ENCODE measurements around the gene STRN.
"Not testable (repeated sequence)": the region's sequence is repeated elsewhere in the genome, so short reads cannot be mapped to it uniquely, and the experiment has no call there.

The STRN gene

DNA sequence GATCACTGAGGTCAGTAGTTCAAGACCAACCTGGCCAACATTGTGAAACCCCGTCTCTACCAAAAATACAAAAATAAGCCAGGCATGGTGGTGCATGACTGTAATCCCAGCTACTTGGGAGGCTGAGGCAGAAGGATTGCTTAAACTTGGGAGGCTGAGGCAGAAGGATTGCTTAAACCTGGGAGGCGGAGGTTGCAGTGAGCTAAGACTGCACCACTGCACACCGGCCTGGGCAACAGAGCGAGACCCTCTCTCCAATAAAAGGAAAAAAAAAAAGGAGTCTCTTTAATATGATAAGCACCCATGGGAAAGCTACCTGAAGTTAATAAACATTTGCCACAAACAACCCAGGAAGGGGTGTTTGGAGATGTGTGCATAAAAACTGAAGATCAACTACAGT, 2.6 kb downstream of the STRN start:
- DNase-seq = no peak

GRCh38 chr2:36963106-36963505, 3.2 kb downstream of the STRN start:
- no peak for DNase-seq

DNA sequence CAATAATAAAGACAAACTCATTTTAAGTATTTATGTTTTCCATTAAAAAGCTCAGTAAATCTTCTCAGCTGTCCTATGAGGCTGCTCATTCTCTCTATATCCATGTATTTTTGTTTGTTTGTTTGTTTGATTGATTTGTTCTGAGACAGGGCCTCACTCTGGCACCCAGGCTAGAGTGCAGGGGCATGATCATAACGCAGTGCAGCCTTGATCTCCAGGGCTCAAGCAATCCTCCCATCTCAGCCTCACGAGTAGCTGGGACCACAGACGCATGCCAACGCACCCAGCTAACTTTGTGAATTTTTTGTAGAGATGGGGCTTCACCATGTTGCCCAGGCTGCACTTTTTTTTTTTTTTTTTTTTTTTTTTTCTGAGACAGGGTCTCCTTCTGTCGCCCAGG, 5.6 kb downstream of the STRN start:
- DNase-seq = no peak

- DNase-seq = no peak
Measured at GRCh38 chr2:36960005-36960675, 6.2 kb downstream of the STRN start.

GRCh38 chr2:36954977-36955607, 11.2 kb downstream of the STRN start:
- DNase-seq = no peak

DNA sequence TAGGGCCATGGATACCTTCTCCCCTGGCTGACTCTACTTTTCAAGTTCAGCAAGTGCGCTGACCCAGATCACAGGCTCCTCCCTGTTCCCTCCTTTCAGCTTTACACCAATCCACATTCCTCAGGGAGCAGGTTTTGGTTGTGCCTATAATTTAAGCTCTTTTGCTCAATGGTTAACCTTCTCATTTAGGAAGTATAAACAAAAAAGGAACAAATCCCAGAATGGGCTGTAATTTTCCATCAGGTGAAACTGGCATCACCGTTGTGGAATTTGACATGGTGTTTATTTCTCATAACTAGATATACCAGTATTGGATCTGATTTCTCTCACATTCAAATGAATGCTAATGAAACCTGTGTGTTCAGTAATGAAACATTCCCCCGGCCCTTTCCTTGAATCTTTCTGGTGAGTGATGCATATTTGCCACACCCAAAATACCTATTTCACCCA, 13.6 kb downstream of the STRN start:
- DNase-seq = no peak

DNA sequence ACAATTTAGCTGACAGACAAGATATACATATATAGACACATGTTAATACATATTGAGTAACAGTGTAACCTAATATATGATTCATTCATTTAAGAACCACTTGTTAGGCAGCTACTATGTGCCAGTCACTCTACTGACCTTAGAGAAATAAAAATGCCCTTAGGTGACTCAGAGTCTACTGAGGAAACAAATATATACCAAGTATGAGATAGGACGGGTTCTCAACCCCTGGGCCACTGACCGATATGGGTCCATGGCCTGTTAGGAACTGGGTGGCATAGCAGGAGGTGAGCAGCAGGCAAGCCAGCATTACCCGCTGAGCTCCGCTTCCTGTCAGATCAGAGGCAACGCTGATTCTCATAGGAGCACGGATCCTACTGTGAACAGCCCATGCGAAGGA, 14.8 kb downstream of the STRN start:
- DNase-seq = no peak

DNA sequence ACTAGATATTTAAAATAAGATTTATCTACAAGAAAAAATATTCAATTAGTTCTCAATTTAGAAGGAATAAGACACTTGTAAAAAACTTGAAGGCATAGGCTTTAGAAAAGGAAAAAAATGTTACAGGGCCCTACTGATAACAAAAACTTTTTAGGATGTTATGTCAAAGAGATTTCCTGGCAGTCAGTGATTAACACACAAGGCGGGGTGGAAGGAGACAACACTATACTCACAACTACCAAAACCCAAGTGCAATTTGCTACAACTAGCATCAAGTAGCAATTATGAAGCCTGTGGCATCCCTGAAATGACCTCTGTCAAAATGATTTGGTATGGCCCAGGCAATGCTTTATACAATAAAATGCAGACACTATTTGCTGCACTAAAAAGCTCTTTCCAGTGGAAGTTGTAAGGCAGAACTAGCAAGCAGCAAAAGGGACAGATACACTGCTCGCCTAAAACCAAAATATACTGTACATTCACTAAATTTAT, 15.3 kb downstream of the STRN start:
- no peak for DNase-seq

DNA sequence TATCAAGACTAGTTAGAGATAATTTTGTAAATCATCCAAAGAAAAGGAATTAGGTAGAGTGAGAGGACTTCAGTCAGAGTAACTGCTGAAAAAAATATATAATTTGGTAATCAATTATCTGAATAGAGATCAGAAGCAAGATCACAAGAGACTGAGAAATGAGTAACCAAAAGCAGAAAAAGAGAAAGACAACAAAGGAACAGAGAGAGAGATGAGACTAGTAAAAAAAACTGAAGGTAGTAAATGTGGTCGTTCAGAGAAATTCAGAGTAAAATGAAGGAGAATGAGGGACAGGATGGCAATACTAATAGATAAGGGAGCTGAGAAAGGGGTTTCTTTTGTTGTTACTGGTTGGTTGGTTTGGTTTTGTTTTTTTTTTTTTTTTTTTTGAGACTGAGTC, 16.5 kb downstream of the STRN start:
- no peak for DNase-seq

- not testable (repeated sequence) for DNase-seq
Measured at GRCh38 chr2:36945240-36945639, 21.1 kb downstream of the STRN start.

DNA sequence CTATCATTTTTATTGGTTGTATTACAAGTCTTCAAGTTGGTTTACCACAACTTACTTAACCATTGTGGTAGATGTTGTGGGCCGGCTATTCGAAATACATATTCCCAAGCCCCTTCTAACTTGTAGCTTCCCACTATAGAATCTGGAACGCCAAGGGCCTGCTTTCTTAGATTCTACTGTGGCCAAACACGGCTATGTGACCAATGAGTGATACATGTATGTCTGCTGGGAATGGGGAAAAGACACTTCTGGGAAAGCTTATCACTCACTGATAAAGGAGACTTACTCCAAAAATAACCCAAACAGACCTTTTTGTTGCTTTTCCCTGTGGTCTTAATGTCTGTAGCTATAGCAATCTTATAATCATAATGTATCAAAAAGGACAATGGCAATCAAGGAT, 24.5 kb downstream of the STRN start:
- DNase-seq = no peak

DNA sequence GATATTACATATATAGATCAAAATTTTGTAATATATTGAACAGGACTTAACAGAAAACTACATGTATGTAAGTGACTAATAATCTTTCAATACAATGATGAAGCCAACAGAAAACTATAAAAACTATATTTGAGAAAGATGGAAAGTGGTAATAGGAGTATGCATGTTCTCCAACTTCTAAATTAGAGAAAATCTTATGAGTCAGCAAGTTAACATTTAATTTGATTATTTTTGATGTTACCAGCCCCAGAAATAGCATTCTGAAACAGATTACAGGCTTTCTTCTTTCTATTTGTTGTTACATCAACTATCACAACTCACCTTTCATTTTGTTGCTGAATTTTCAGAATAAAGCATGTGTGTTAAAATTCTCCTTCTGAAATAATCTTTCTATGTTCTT, 29.8 kb downstream of the STRN start:
- DNase-seq = not testable (repeated sequence)

GRCh38 chr2:36931688-36932087, 34.6 kb downstream of the STRN start:
- DNase-seq = not testable (repeated sequence)

GRCh38 chr2:36930787-36931410, 35.4 kb downstream of the STRN start:
- not testable (repeated sequence) for DNase-seq

GRCh38 chr2:36926175-36927132, 39.9 kb downstream of the STRN start:
- not testable (repeated sequence) for DNase-seq

DNA sequence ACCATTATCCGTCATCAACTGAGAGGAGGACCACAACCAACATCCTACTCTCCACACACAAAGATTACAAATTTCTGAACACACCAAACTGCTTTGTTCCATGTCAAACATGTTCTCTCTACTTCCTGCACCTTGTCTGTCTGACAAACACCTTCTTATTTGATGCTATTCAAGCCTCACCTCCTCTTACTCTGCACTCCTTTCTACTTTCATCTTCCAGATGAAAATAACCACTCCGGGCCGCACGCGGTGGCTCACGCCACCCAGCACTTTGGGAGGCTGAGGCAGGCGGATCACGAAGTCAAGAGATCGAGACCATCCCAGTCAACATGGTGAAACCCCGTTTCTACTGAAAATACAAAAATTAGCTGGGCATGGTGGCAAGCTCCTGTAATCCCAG, 43.7 kb downstream of the STRN start:
- DNase-seq = not testable (repeated sequence)

GRCh38 chr2:36921984-36922383, 44.4 kb downstream of the STRN start:
- no peak for DNase-seq

GRCh38 chr2:36919041-36919837, 47.1 kb downstream of the STRN start:
- DNase-seq = no peak

- DNase-seq = no peak
Measured at GRCh38 chr2:36918307-36918706, 48.0 kb downstream of the STRN start.

- DNase-seq = no peak
Measured at GRCh38 chr2:36915627-36916026, 50.7 kb downstream of the STRN start.

- DNase-seq = no peak
Measured at GRCh38 chr2:36912695-36913094, 53.6 kb downstream of the STRN start.

DNA sequence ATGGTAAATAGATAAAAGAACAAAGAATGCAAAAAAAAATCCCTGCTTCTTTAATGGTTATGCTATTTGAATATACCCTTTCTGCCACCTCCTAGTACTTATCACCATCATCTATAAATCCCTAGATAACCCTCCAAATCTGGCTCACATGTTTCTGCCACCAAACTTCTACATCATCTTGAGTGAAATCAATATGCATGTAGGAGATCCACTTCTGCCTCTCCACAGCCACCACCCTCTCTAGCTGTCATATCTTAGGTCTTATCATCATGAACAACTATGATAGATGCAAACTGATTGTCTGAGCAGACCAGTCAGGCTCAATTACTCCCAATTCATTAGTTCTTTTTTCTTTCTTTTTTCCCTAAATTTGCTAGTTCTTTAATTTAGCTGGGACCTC, 55.3 kb downstream of the STRN start:
- DNase-seq = no peak
